ENCODE results near the gene ITPR1. TPM values are rescaled to one million over a fixed set of nuclear protein-coding genes. Genes with fewer than 3 reads are reported as not detected.

Gene ITPR1
- polyA plus RNA-seq, 1 of the 3 experiments (the other 2 are of a cell fraction), result 5.9 TPM

DNA sequence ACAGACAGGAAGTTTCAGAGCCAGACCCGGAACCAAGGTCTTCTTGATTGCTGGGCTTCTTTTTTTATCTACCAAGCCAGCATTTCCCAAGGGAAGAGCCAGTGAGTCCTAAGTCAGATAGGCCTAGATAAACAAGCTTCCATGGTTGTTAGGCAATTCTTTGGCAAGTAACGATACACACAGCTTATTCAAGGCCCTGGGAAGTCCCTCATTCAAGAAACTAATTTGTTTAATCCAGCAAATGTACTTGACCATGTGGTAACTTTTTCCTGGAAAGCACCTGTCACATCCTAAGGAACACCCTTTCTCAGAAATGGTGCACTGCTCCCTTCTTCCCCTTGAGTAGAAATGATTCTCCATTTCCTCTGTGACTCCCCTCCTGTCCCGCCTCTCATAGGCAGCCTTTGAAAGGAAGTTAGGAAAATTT, 209.9 kb downstream of the ITPR1 start:
- no peak overlapping the region for H3K9ac ChIP-seq
- WGBS (ENCODE audit: low lambda C conversion rate), result 87% methylated on average over 3 of the region's 3 CpGs
- H3K36me3 ChIP-seq (replicated peaks in 1 of 2; ENCODE audit: control insufficient read depth in 1 of 2, insufficient read depth in 2 of 2, low read length in 1 of 2), result peaks cover 0 to 29% of the 10 kb centered on the region in 2 experiments
- no peaks in the 10 kb centered on the region for H3K79me2 ChIP-seq (ENCODE audit: insufficient read depth)
- H4K20me1 ChIP-seq (ENCODE audit: insufficient read depth), result no peaks in the 10 kb centered on the region
- H3K9me2 ChIP-seq, result no peaks in the 10 kb centered on the region
- H3F3A ChIP-seq (replicated peaks; ENCODE audit: insufficient read depth), result peaks cover 6% of the 10 kb centered on the region
- H3K27ac ChIP-seq (ENCODE audit: low read depth in 2 of 2, low read length in 1 of 2), result no peak overlapping the region
- no peaks in the 10 kb centered on the region for H3K27me3 ChIP-seq (ENCODE audit: insufficient read depth)
- CTCF ChIA-PET, result interaction anchor here (0.7 to 2.0 kb wide), 3 partner anchors 9 to 17 kb away, joined by 3 to 5 read pairs (median 3); no protein-coding TSS in a partner anchor
- H2AFZ ChIP-seq (ENCODE audit: low read depth), result no peak overlapping the region
- DNase-seq, result no peak
- POLR2A ChIA-PET, result no interaction called here
- H3K9me3 ChIP-seq, result no peaks in the 10 kb centered on the region
- no peak overlapping the region for H3K4me3 ChIP-seq (ENCODE audit: low read depth in 2 of 2, low read length in 1 of 2)
- H3K4me1 ChIP-seq (ENCODE audit: control insufficient read depth in 1 of 2, insufficient read depth in 2 of 2, low read depth in 1 of 2, low read length in 1 of 2), result no peaks in the 10 kb centered on the region
- H3K4me2 ChIP-seq, result no peak overlapping the region
- TF ChIP-seq, protein P1, sequence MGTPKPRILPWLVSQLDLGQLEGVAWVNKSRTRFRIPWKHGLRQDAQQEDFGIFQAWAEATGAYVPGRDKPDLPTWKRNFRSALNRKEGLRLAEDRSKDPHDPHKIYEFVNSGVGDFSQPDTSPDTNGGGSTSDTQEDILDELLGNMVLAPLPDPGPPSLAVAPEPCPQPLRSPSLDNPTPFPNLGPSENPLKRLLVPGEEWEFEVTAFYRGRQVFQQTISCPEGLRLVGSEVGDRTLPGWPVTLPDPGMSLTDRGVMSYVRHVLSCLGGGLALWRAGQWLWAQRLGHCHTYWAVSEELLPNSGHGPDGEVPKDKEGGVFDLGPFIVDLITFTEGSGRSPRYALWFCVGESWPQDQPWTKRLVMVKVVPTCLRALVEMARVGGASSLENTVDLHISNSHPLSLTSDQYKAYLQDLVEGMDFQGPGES (IDR thresholded peaks at IDR 0.05; ENCODE audit: low read depth, low read length), result no peak
- no peak for TF ChIP-seq RFX5 (IDR thresholded peaks at IDR 0.05; ENCODE audit: low read length)
- TF ChIP-seq, protein P2, sequence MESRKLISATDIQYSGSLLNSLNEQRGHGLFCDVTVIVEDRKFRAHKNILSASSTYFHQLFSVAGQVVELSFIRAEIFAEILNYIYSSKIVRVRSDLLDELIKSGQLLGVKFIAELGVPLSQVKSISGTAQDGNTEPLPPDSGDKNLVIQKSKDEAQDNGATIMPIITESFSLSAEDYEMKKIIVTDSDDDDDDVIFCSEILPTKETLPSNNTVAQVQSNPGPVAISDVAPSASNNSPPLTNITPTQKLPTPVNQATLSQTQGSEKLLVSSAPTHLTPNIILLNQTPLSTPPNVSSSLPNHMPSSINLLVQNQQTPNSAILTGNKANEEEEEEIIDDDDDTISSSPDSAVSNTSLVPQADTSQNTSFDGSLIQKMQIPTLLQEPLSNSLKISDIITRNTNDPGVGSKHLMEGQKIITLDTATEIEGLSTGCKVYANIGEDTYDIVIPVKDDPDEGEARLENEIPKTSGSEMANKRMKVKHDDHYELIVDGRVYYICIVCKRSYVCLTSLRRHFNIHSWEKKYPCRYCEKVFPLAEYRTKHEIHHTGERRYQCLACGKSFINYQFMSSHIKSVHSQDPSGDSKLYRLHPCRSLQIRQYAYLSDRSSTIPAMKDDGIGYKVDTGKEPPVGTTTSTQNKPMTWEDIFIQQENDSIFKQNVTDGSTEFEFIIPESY (IDR thresholded peaks at IDR 0.05; ENCODE audit: borderline replicate concordance, low read depth), result no peak
- no peak for TF ChIP-seq POLR2AphosphoS5 (IDR thresholded peaks at IDR 0.05; ENCODE audit: low read depth, low read length)
- no peak for TF ChIP-seq SIN3A (IDR thresholded peaks at IDR 0.05; ENCODE audit: borderline replicate concordance, low read depth, low read length)
- TF ChIP-seq FOXJ3 (CRISPR knock-in tag; IDR thresholded peaks at IDR 0.05), result no peak
- TF ChIP-seq, protein P3, sequence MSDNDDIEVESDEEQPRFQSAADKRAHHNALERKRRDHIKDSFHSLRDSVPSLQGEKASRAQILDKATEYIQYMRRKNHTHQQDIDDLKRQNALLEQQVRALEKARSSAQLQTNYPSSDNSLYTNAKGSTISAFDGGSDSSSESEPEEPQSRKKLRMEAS (IDR thresholded peaks at IDR 0.05; ENCODE audit: low read depth), result no peak
- TF ChIP-seq, protein P4, sequence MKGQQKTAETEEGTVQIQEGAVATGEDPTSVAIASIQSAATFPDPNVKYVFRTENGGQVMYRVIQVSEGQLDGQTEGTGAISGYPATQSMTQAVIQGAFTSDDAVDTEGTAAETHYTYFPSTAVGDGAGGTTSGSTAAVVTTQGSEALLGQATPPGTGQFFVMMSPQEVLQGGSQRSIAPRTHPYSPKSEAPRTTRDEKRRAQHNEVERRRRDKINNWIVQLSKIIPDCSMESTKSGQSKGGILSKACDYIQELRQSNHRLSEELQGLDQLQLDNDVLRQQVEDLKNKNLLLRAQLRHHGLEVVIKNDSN (IDR thresholded peaks at IDR 0.05; ENCODE audit: borderline replicate concordance, low read depth), result no peak
- TF ChIP-seq EZH2phosphoT487 (IDR thresholded peaks at IDR 0.05; ENCODE audit: borderline replicate concordance, low read depth), result no peak
- TF ChIP-seq YY1 (IDR thresholded peaks at IDR 0.05; ENCODE audit: low read depth), result no peak

DNA sequence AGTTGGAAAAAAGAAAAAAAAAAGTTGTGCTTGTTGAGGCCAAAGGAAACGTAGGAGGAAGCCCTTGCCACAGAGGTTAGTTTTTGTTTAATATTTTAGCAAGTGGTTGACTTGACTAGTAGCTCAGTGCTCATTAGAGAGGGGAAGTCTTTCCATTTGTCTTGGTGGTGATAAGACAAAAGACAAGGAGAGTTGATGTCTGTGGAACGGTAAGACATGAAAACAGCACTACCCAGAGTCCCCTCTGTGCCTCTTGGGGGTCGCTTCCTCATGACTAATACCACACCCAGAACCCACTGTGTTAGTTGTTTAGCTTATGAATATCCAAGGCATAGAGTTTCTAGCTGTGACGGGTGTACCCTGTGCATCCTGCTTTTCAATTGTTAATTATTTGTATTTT, 211.4 kb downstream of the ITPR1 start:
- H3K27me3 ChIP-seq (ENCODE audit: insufficient read depth), result no peaks in the 10 kb centered on the region
- no peak for DNase-seq
- H3K4me2 ChIP-seq, result no peak overlapping the region
- H3K9ac ChIP-seq, result no peak overlapping the region
- ChIA-PET POLR2A (no interaction called here), CTCF (interaction anchor here (1.0 to 2.0 kb wide), 2 partner anchors 18 to 31 kb away, joined by 3 to 5 read pairs; no protein-coding TSS in a partner anchor)
- H3K4me1 ChIP-seq (ENCODE audit: control insufficient read depth in 1 of 2, insufficient read depth in 2 of 2, low read depth in 1 of 2, low read length in 1 of 2), result peaks cover 0 to 4% of the 10 kb centered on the region in 2 experiments; a peak in 2 of 4 replicates
- H3K27ac ChIP-seq (ENCODE audit: low read depth in 2 of 2, low read length in 1 of 2), result no peak overlapping the region
- no peak overlapping the region for H2AFZ ChIP-seq (ENCODE audit: low read depth)
- no peak overlapping the region for H3K4me3 ChIP-seq (ENCODE audit: low read depth in 2 of 2, low read length in 1 of 2)
- no peaks in the 10 kb centered on the region for H3F3A ChIP-seq (replicated peaks; ENCODE audit: insufficient read depth)
- H3K79me2 ChIP-seq (ENCODE audit: insufficient read depth), result no peaks in the 10 kb centered on the region
- 78% methylated on average over 4 of the region's 4 CpGs for WGBS (ENCODE audit: low lambda C conversion rate)
- no peaks in the 10 kb centered on the region for H4K20me1 ChIP-seq (ENCODE audit: insufficient read depth)
- no peaks in the 10 kb centered on the region for H3K9me2 ChIP-seq
- no peaks in the 10 kb centered on the region for H3K9me3 ChIP-seq
- H3K36me3 ChIP-seq (replicated peaks in 1 of 2; ENCODE audit: control insufficient read depth in 1 of 2, insufficient read depth in 2 of 2, low read length in 1 of 2), result peaks cover 0 to 29% of the 10 kb centered on the region in 2 experiments
- TF ChIP-seq RAD21 (IDR thresholded peaks at IDR 0.05; ENCODE audit: low read length) (no peak), TAF1 (IDR thresholded peaks at IDR 0.05; ENCODE audit: borderline replicate concordance, low read depth, low read length) (no peak), EP300 (IDR thresholded peaks at IDR 0.05; ENCODE audit: borderline replicate concordance in 1 of 2, low read depth in 1 of 2, low read length in 1 of 2) (no peak), TEAD4 (IDR thresholded peaks at IDR 0.05; ENCODE audit: borderline replicate concordance, insufficient read depth) (no peak), ELF1 (IDR thresholded peaks at IDR 0.05) (no peak), RCOR1 (IDR thresholded peaks at IDR 0.05; ENCODE audit: low read length) (no peak), GATA2 (CRISPR knock-in tag; IDR thresholded peaks at IDR 0.05) (no peak), FOSL2 (IDR thresholded peaks at IDR 0.05; ENCODE audit: borderline replicate concordance, low read depth) (no peak), MEF2A (IDR thresholded peaks at IDR 0.05; ENCODE audit: borderline replicate concordance, low read depth) (no peak), YY1 (IDR thresholded peaks at IDR 0.05; ENCODE audit: low read depth) (no peak), RXRA (IDR thresholded peaks at IDR 0.05; ENCODE audit: borderline replicate concordance, low read depth) (no peak), FOXJ3 (CRISPR knock-in tag; IDR thresholded peaks at IDR 0.05) (no peak), RFX5 (IDR thresholded peaks at IDR 0.05; ENCODE audit: low read length) (no peak)
- TF ChIP-seq, protein P3 (IDR thresholded peaks at IDR 0.05; ENCODE audit: low read depth), result no peak
- TF ChIP-seq, protein P1 (IDR thresholded peaks at IDR 0.05; ENCODE audit: low read depth, low read length), result no peak
- TF ChIP-seq, protein P4 (IDR thresholded peaks at IDR 0.05; ENCODE audit: borderline replicate concordance, low read depth), result no peak

Data from SK-N-SH (cell line).